C4-2B (cell line): ENCODE measurements around the gene SGTA.

Experiments used
- H3K27ac ChIP-seq: fragments of 450-650 bp; 2 replicates; pipeline ENCODE4 v1.5.1; 2017
- ZFX ChIP-seq: fragments of 450-650 bp; IDR thresholded peaks from 2 replicates; pipeline ENCODE4 v1.6.1; 2017
- TF ChIP-seq, protein P1 (sequence below): fragments of 450-650 bp; conservative IDR thresholded peaks from 2 replicates; pipeline ENCODE4 v1.5.1; 2017; ENCODE audit warnings: mild to moderate bottlenecking

The SGTA gene

DNA sequence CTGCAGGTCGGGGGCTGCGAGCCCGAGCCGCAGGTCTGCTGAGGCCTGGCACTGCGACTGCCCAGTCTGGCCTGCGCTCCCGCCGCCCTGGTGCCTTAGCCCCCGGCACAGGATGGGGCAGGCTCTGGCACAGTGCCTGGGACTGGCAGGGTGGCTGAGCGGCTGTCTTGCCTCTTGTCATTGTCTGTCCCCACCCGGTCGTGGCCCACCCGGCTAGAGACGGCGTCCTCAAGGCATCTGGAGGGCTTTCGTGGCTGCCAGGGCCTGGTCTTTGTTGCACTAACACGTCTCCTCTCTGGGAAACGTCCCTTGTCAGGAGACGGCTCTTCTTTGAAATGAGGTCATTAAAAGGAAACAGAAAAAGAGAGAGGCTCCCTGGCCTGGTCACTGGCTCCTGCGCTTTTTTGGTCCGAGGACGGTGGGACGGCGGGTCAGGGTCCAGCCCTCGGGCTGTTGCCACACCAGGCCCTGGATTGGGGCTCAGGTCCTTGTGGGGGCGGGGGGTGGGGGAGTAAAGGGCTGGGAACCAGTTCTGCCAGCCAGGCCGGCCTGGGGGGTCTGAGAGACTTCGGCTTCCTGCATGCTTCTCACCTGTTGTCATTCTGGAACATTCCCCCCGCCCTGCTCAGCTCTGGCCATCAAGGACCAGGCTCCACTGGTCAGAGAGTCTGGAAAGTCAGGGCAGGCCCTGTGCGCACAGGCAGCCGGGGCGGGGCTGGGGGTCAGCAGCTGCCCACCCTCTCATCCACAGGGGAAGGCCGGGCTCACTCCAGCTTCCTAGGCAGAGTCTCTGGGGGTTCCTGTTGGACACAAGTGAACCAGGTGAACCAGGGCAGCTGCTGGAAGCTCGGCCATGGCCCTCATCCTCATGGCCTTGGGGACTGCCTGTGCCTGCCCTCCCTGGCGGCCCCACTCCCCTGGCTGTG is 30.4 kb upstream of the SGTA start:
- H3K27ac ChIP-seq, result no peak overlapping the region
- TF ChIP-seq, protein P1, sequence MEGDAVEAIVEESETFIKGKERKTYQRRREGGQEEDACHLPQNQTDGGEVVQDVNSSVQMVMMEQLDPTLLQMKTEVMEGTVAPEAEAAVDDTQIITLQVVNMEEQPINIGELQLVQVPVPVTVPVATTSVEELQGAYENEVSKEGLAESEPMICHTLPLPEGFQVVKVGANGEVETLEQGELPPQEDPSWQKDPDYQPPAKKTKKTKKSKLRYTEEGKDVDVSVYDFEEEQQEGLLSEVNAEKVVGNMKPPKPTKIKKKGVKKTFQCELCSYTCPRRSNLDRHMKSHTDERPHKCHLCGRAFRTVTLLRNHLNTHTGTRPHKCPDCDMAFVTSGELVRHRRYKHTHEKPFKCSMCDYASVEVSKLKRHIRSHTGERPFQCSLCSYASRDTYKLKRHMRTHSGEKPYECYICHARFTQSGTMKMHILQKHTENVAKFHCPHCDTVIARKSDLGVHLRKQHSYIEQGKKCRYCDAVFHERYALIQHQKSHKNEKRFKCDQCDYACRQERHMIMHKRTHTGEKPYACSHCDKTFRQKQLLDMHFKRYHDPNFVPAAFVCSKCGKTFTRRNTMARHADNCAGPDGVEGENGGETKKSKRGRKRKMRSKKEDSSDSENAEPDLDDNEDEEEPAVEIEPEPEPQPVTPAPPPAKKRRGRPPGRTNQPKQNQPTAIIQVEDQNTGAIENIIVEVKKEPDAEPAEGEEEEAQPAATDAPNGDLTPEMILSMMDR, result no peak
- no peak for TF ChIP-seq ZFX

DNA sequence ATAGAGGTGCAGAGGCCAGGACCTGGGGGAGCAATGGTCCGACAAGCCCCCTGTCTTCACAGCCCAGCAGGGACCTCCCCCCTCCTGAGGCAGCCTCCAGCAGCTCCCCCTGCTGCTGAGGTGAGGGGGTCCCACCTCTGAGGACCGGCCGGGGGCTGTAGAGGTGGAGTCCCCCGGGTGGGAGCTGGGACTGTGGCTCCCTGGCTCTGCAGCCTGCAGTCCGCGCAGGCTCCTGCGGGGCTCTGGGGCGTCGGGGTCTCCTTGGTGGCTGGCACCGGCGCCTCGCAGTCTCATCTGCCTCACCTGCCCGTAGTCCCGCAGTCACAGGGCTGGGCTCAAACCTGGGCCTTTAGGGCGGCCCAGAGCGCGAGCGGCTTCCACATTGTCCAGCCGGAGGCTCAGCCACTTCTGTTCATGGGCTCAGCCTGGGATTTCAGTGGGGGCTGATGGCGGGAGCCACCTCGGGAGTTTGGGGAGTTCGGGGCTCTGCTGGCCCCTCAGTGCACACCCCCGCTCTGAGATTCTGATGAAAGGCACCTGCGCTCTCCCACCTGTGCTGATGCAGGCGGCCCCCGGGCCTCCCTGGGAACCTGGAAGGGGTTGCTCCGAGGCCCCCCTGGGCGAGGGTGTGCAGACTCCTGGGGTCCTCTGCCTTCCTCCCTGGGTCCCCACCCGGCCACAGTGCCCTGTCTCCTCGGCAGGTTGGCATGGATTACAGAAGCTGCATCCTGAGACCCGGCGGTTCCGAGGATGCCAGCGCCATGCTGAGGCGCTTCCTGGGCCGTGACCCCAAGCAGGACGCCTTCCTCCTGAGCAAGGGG is 29.6 kb upstream of the SGTA start:
- no peak overlapping the region for H3K27ac ChIP-seq
- TF ChIP-seq ZFX, result no peak
- TF ChIP-seq, protein P1, result no peak

DNA sequence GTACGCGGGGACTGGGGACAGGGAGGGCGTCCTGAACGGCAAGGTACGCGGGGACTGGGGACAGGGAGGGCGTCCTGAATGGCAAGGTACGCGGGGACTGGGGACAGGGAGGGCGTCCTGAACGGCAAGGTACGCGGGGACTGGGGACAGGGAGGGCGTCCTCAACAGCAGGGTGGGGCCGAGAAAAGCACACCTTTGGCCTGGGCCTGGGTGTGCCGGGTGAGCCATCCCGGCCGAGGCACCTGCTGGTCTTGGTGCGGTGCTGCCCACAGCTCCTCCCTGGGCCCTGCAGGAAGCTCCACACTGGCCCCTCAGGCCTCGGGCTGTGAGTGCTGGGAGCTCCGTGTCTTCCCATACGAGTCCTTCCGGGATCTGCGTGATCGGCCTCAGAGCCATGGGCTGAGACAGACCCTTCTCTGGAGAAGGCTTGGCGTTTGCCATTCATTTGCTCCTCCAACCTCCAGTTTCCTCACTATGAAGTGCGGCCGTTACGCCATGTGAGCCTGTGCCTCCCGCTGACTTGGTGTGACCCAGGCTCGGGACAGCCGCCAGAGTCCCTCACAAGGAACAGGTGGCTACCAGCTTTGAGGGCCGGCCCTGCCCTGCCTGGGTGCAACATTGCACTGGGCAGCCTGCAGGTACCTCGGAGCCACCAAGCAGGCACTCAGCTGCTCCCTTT is 28.8 kb upstream of the SGTA start:
- no peak for TF ChIP-seq ZFX
- TF ChIP-seq, protein P1, result no peak
- no peak overlapping the region for H3K27ac ChIP-seq

DNA sequence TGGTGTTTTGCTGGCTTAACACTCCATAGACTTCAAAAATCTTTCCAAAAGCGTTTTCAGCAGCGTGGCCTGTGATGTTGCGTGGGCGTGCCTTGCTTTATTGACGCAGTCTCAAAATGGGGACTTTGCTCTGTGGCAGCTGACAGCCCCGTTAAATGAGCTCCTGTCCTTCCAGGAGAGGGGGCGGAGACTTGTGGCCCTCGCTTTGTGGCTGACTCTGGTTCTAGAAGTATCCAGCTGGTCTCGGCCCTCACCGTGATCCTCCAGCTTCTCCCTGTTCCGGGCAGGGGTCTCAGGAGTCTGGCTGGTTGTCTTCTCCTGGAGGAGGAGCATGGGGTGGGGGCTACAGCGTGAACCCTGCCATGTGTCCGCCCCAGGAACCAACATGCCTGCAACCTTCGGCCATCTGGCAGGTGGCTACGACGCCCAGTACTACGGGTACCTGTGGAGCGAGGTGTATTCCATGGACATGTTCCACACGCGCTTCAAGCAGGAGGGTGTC is 28.2 kb upstream of the SGTA start:
- no peak for TF ChIP-seq ZFX
- TF ChIP-seq, protein P1, result no peak

DNA sequence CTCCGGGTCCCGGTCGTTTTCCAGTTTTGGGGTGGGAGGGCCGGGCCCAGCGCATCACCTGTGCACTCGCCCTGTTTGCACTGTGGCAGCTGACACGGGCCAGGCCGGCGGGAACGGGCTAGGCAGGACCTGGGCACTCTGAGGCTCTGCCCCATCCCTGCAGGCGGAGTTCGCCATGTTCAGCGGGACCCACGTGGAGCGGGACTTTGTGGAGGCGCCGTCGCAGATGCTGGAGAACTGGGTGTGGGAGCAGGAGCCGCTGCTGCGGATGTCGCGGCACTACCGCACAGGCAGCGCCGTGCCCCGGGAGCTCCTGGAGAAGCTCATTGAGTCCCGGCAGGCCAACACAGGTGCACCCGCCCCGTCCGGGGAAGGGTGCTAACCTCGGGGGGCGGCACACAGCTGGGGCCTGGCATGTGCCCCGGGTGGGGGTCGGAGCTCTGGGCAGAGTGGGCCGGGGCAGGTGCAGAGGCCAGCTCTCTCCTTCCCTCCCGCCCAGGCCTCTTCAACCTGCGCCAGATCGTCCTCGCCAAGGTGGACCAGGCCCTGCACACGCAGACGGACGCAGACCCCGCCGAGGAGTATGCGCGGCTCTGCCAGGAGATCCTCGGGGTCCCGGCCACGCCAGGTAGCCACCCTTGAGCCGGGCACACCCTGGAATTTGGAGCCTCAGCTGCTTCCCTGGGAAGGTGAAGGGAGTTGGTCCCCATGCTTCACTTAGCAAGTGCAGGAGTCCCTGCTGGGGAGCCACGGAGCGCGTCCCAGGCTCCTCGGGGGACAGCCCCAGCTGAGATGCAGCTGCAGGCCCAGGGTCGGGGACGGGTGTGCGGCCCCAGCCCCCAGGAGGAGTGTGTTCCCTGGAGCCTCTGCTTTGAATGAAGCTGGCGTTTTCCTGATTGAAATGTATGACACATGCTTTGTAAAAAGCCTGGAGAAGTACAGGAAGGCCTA is 27.3 kb upstream of the SGTA start:
- H3K27ac ChIP-seq, result no peak overlapping the region
- TF ChIP-seq, protein P1, result no peak
- TF ChIP-seq ZFX, result no peak

More for the DNA sequence above, 28.2 kb upstream of the SGTA start:
- H3K27ac ChIP-seq, result no peak overlapping the region

DNA sequence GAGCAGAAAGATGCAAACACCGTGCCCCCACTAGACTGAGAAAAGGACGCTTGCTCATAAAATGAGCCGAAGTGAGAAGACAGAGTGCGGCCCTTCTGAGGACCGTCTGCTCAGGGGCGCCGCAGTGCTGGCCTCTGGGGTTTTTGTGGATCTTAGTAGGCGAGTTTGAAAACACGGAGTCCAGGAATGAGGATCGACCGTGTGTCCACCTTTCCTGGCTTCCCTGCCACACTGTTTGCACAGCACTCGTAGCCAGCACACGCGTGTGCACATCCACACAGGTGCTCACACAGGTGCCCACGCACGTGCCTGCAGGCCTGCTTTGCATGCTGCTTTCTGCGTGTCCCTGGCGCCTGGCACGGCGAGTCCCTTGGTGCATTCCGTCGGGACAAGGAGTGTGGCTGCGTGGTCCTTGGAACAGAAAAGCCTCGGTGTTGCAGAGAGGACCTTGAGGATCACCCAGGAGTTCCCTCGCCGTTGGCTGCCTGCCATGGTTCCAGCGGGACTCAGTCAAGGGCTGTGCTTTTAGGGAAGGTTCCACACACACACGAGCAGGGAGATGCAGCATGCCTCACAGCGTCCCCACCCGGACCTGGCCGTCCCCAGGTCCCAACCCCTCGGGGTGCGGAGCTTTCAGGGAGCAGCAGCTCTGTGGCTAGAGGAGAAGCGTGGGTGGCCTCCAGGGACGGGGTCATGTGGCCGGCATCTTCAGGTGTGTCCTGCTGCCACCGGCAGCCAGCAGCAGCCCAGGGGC is 26.5 kb upstream of the SGTA start:
- TF ChIP-seq, protein P1, result no peak
- TF ChIP-seq ZFX, result no peak
- no peak overlapping the region for H3K27ac ChIP-seq
